Esophagus muscularis mucosa (tissue), 4 donors: Measurements from ENCODE around the gene TXNRD2.

Experiments used
- CTCF ChIP-seq, 3 experiments: fragments of 200-600 bp in 2 of 3; fragments of 450-650 bp in 1 of 3; sonication (generic) in 2 of 3; IDR thresholded peaks; one replicate each; pipeline ENCODE4 v1.5.1; 2017 to 2019; ENCODE audit warnings: antibody characterized with exemption in 3 of 3, mild to moderate bottlenecking in 2 of 3, moderate library complexity in 1 of 3
- EP300 ChIP-seq: sonication (generic); formaldehyde crosslinking; IDR thresholded peaks from one replicate; pipeline ENCODE4 v1.6.1; 2017; ENCODE audit warnings: antibody characterized with exemption
- POLR2A ChIP-seq: fragments of 450-650 bp; IDR thresholded peaks from one replicate; pipeline ENCODE4 v1.6.1; 2017; ENCODE audit warnings: antibody characterized with exemption, moderate library complexity, mild to moderate bottlenecking, low read depth
- POLR2AphosphoS5 ChIP-seq, 2 donors: sonication (generic); formaldehyde crosslinking; IDR thresholded peaks; one replicate each; pipeline ENCODE4 v1.6.1; 2017; ENCODE audit warnings: antibody characterized with exemption in 2 of 2

GRCh38 chr22:19966908-19967750, 25.5 kb upstream of the TXNRD2 start:
- no peak for TF ChIP-seq POLR2AphosphoS5 (IDR thresholded peaks at IDR 0.05)
- no peak for TF ChIP-seq CTCF (IDR thresholded peaks at IDR 0.05)
- TF ChIP-seq POLR2A: no peak
- no peak for TF ChIP-seq EP300
